HepG2 (cell line): Measurements from ENCODE around the gene COG8. TPM values are rescaled to one million over a fixed set of nuclear protein-coding genes. Genes with fewer than 3 reads are reported as not detected.

ENCODE experiments used
- GZF1 ChIP-seq: sonication (generic); formaldehyde crosslinking; IDR thresholded peaks from 2 replicates; pipeline ENCODE4 v1.5.1; 2020; ENCODE audit warnings: mild to moderate bottlenecking, missing genetic modification reagents
- HOXD1 ChIP-seq: sonication (generic); formaldehyde crosslinking; IDR thresholded peaks from 2 replicates; pipeline ENCODE4 v1.5.0; 2020; ENCODE audit warnings: missing genetic modification reagents
- KLF11 ChIP-seq: IDR thresholded peaks from 2 replicates; pipeline ENCODE4 v1.6.1; 2016; ENCODE audit warnings: missing compliant biosample characterization
- KLF13 ChIP-seq: sonication (generic); formaldehyde crosslinking; IDR thresholded peaks from 2 replicates; pipeline ENCODE4 v1.4.0; 2020; ENCODE audit warnings: mild to moderate bottlenecking, missing genetic modification reagents
- MED1 ChIP-seq: sonication (generic); formaldehyde crosslinking; IDR thresholded peaks from 2 replicates; pipeline ENCODE4 v1.4.0; 2020; ENCODE audit warnings: missing genetic modification reagents
- MED13 ChIP-seq: sonication (generic); formaldehyde crosslinking; IDR thresholded peaks from 2 replicates; pipeline ENCODE4 v1.5.0; 2020; ENCODE audit warnings: missing genetic modification reagents
- MEIS2 ChIP-seq: sonication (generic); formaldehyde crosslinking; IDR thresholded peaks from 2 replicates; pipeline ENCODE4 v1.9.0; 2021; ENCODE audit warnings: mild to moderate bottlenecking, missing genetic modification reagents
- MZF1 ChIP-seq: sonication (generic); formaldehyde crosslinking; IDR thresholded peaks from 2 replicates; pipeline ENCODE4 v1.8.1; 2023; ENCODE audit warnings: mild to moderate bottlenecking, missing genetic modification reagents, borderline replicate concordance
- REL ChIP-seq: sonication (generic); formaldehyde crosslinking; conservative IDR thresholded peaks from 2 replicates; pipeline ENCODE4 v1.8.0; 2022; ENCODE audit warnings: mild to moderate bottlenecking, missing genetic modification reagents, moderate library complexity
- SOX6 ChIP-seq, 2 experiments: fragments of 450-650 bp in 1 of 2; sonication (generic) in 1 of 2; formaldehyde crosslinking in 1 of 2; IDR thresholded peaks; 2 replicates each; pipeline versions ENCODE4 v1.4.0 to v1.6.1; 2017 to 2020; ENCODE audit warnings: antibody characterized with exemption in 1 of 2, mild to moderate bottlenecking in 1 of 2, missing genetic modification reagents in 1 of 2
- SSRP1 ChIP-seq: IDR thresholded peaks from 2 replicates; pipeline ENCODE4 v1.6.1; 2016; ENCODE audit warnings: control low read depth
- TP53 ChIP-seq: sonication (generic); formaldehyde crosslinking; conservative IDR thresholded peaks from 2 replicates; pipeline ENCODE4 v1.4.0; 2020; ENCODE audit warnings: missing genetic modification reagents
- ZBTB8A ChIP-seq: sonication (generic); formaldehyde crosslinking; IDR thresholded peaks from 2 replicates; pipeline ENCODE4 v1.4.0; 2020; ENCODE audit warnings: mild to moderate bottlenecking, low read depth, missing genetic modification reagents, borderline replicate concordance
- ZNF124 ChIP-seq: sonication (generic); formaldehyde crosslinking; IDR thresholded peaks from 2 replicates; pipeline ENCODE4 v1.4.0; 2020; ENCODE audit warnings: missing genetic modification reagents
- ZNF234 ChIP-seq: sonication (generic); formaldehyde crosslinking; conservative IDR thresholded peaks from 2 replicates; pipeline ENCODE4 v1.5.1; 2020; ENCODE audit warnings: mild to moderate bottlenecking, missing genetic modification reagents
- ZNF329 ChIP-seq: sonication (generic); formaldehyde crosslinking; IDR thresholded peaks from 2 replicates; pipeline ENCODE4 v1.9.0; 2021; ENCODE audit warnings: low read depth, mild to moderate bottlenecking, missing genetic modification reagents
- ZNF382 ChIP-seq: sonication (generic); formaldehyde crosslinking; IDR thresholded peaks from 2 replicates; pipeline ENCODE4 v1.5.0; 2020; ENCODE audit warnings: missing genetic modification reagents, mild to moderate bottlenecking, borderline replicate concordance
- ZNF496 ChIP-seq: sonication (generic); formaldehyde crosslinking; IDR thresholded peaks from 2 replicates; pipeline ENCODE4 v1.8.1; 2023; ENCODE audit warnings: mild to moderate bottlenecking, moderate library complexity, missing genetic modification reagents; ENCODE audit not compliant: insufficient replicate concordance
- ZNF605 ChIP-seq: sonication (generic); formaldehyde crosslinking; IDR thresholded peaks from 2 replicates; pipeline ENCODE4 v1.8.0; 2022; ENCODE audit warnings: mild to moderate bottlenecking, missing genetic modification reagents
- ZNF615 ChIP-seq: sonication (generic); formaldehyde crosslinking; IDR thresholded peaks from 2 replicates; pipeline ENCODE4 v1.5.0; 2020; ENCODE audit warnings: mild to moderate bottlenecking, missing genetic modification reagents, borderline replicate concordance
- ZNF674 ChIP-seq: sonication (generic); formaldehyde crosslinking; IDR thresholded peaks from 2 replicates; pipeline ENCODE4 v1.5.0; 2020; ENCODE audit warnings: low read depth, mild to moderate bottlenecking, missing genetic modification reagents
- ZNF75D ChIP-seq: sonication (generic); formaldehyde crosslinking; IDR thresholded peaks from 2 replicates; pipeline ENCODE4 v1.8.1; 2023; ENCODE audit warnings: missing genetic modification reagents, mild to moderate bottlenecking, borderline replicate concordance
- ZNF792 ChIP-seq: IDR thresholded peaks from 2 replicates; pipeline ENCODE4 v1.6.1; 2016
- polyA plus RNA-seq, 8 experiments: library from polyadenylated mRNA; depleted of rRNA in 3 of 8; stranded (reverse) in 7 of 8; unstranded in 1 of 8; fragments of >200 nt; fragmentation: Illumina TruSeq in 4 of 8; extraction: Trizol in 4 of 8; gene quantifications; 2 replicates each; pipeline versions ENCODE4 v1.2.1 to v1.2.3, GENCODE V29; 2011 to 2016; ENCODE audit warnings: low read depth in 4 of 8, missing spikeins in 1 of 8, mixed read lengths in 1 of 8; ENCODE audit not compliant: insufficient read depth in 1 of 8
- total RNA-seq, 5 experiments: library from RNA; depleted of rRNA; stranded (reverse); fragments of >200 nt; fragmentation: Illumina TruSeq; extraction: Trizol; gene quantifications; 2 replicates each; pipeline ENCODE4 v1.2.3, GENCODE V29; 2016; ENCODE audit warnings: low read depth in 1 of 5
- TF ChIP-seq, protein P1 (sequence below): sonication (generic); formaldehyde crosslinking; IDR thresholded peaks from 2 replicates; pipeline ENCODE4 v1.5.0; 2020; ENCODE audit warnings: mild to moderate bottlenecking, low read depth, missing genetic modification reagents, borderline replicate concordance
- TF ChIP-seq, protein P2 (sequence below): sonication (generic); formaldehyde crosslinking; IDR thresholded peaks from 2 replicates; pipeline ENCODE4 v1.5.0; 2020; ENCODE audit warnings: missing genetic modification reagents
- TF ChIP-seq, protein P3 (sequence below): sonication (generic); formaldehyde crosslinking; IDR thresholded peaks from 2 replicates; pipeline ENCODE4 v1.5.0; 2020; ENCODE audit warnings: mild to moderate bottlenecking, missing genetic modification reagents

Gene COG8
- total and polyA plus RNA-seq, 2 of the 13 experiments (the other 11 are each of a cell fraction or from before 2014, with no cell fraction given) = 45.5 to 52.1 TPM

DNA sequence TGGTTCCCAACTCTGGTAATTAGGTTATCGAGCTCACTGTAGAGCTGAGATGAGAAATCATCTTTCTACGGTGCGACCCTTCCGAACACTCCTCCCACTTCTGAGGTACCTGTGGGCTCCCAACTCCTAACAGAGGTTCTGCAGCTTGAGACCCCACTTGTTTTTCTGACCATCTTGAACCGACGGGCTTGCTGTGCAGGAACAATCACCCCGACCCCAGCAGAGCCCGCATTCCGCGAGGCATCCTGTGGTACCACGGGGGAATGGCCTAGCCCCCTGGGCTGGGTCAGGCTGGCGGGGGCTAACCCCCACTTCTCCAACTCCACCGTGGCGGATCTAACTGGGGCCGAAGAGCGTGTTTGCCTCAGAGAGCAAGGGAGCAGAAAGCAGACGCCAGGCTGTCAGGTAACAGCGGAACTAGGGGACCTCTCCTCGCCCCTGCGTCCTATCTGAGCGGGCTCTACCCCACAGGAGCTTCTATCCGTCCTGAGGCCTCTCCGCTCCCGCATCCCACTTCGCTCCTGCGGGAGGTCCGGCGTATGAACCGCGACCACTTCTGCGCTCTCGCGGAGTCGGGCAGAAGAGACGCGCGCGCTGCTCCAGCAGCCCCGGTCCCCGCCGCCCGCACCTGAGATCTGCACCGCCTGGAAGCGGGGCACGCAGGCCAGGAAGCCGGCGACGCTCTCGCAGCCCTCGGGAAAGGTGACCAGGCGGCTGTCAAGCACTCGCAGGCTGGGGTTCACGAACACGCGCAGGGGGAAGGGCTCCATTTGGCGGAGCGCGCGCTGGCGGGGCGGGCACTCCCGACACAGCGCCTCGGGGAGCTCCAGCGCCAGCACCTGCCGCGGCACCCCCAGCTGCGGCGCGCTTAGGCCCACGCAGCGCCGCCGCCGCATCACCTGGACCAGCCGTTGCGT is 9.7 kb downstream of the COG8 start (continued):
- TF ChIP-seq ZNF329 (no peak), ZNF382 (CRISPR knock-in tag) (no peak), REL (CRISPR knock-in tag) (no peak), MED13 (CRISPR knock-in tag) (0 out of 2 replicates have a peak, but pooled peaks have one; percentile 30), ZNF792 (no peak; the same call in 1 of the 2 replicates), KLF11 (CRISPR knock-in tag) (no peak), ZNF605 (CRISPR knock-in tag) (no peak), ZNF234 (peak; percentile 97), ZNF615 (CRISPR knock-in tag) (no peak), HOXD1 (no peak), ZNF674 (CRISPR knock-in tag) (0 out of 2 replicates have a peak, but pooled peaks have one; percentile 45), GZF1 (CRISPR knock-in tag) (peak; percentile 83), ZNF124 (no peak), SOX6 (IDR thresholded peaks at IDR 0.05) (no peak), SOX6 (CRISPR knock-in tag; IDR thresholded peaks at IDR 0.05) (no peak), MEIS2 (CRISPR knock-in tag) (no peak), MED1 (CRISPR knock-in tag) (no peak), ZNF496 (no peak), SSRP1 (CRISPR knock-in tag) (0 out of 2 replicates have a peak, but pooled peaks have one; percentile 13), TP53 (CRISPR knock-in tag) (no peak), ZNF75D (CRISPR knock-in tag) (no peak), KLF13 (CRISPR knock-in tag) (no peak), ZBTB8A (CRISPR knock-in tag) (no peak), MZF1 (CRISPR knock-in tag) (no peak)
- TF ChIP-seq, protein P1, sequence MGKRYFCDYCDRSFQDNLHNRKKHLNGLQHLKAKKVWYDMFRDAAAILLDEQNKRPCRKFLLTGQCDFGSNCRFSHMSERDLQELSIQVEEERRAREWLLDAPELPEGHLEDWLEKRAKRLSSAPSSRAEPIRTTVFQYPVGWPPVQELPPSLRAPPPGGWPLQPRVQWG (CRISPR knock-in tag) = peak; percentile 85; the same call in 1 of the 2 replicates
- TF ChIP-seq, protein P2, sequence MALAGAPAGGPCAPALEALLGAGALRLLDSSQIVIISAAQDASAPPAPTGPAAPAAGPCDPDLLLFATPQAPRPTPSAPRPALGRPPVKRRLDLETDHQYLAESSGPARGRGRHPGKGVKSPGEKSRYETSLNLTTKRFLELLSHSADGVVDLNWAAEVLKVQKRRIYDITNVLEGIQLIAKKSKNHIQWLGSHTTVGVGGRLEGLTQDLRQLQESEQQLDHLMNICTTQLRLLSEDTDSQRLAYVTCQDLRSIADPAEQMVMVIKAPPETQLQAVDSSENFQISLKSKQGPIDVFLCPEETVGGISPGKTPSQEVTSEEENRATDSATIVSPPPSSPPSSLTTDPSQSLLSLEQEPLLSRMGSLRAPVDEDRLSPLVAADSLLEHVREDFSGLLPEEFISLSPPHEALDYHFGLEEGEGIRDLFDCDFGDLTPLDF (CRISPR knock-in tag) = no peak
- TF ChIP-seq, protein P3, sequence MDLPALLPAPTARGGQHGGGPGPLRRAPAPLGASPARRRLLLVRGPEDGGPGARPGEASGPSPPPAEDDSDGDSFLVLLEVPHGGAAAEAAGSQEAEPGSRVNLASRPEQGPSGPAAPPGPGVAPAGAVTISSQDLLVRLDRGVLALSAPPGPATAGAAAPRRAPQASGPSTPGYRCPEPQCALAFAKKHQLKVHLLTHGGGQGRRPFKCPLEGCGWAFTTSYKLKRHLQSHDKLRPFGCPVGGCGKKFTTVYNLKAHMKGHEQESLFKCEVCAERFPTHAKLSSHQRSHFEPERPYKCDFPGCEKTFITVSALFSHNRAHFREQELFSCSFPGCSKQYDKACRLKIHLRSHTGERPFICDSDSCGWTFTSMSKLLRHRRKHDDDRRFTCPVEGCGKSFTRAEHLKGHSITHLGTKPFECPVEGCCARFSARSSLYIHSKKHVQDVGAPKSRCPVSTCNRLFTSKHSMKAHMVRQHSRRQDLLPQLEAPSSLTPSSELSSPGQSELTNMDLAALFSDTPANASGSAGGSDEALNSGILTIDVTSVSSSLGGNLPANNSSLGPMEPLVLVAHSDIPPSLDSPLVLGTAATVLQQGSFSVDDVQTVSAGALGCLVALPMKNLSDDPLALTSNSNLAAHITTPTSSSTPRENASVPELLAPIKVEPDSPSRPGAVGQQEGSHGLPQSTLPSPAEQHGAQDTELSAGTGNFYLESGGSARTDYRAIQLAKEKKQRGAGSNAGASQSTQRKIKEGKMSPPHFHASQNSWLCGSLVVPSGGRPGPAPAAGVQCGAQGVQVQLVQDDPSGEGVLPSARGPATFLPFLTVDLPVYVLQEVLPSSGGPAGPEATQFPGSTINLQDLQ (CRISPR knock-in tag) = no peak
